IPS-11a (cell line): Measurements from ENCODE around the gene SZT2.
"Not testable (repeated sequence)": the region's sequence is repeated elsewhere in the genome, so short reads cannot be mapped to it uniquely, and the experiment has no call there.

Source experiments
- H3K4me3 ChIP-seq: one replicate; pipeline ENCODE4 v1.5.1; 2013; ENCODE audit warnings: low read depth, low read length, control low read depth

Gene SZT2

GRCh38 chr1:43386676-43387075 is 3.0 kb upstream of the SZT2 start:
- H3K4me3 ChIP-seq = no peak overlapping the region

GRCh38 chr1:43387976-43388599 is 1.6 kb upstream of the SZT2 start:
- no peak overlapping the region for H3K4me3 ChIP-seq

GRCh38 chr1:43388613-43389012 is 1.1 kb upstream of the SZT2 start:
- H3K4me3 ChIP-seq = peak overlapping the region; percentile 91

GRCh38 chr1:43392702-43393101 is 3.0 kb downstream of the SZT2 start:
- H3K4me3 ChIP-seq = no peak overlapping the region

GRCh38 chr1:43395523-43395922 is 5.8 kb downstream of the SZT2 start:
- H3K4me3 ChIP-seq = no peak overlapping the region

- no peak overlapping the region for H3K4me3 ChIP-seq
Measured at GRCh38 chr1:43396059-43396458, 6.4 kb downstream of the SZT2 start.

GRCh38 chr1:43398227-43398626 is 8.5 kb downstream of the SZT2 start:
- no peak overlapping the region for H3K4me3 ChIP-seq

- not testable (repeated sequence) for H3K4me3 ChIP-seq
Measured at GRCh38 chr1:43400441-43400840, 10.7 kb downstream of the SZT2 start.

- H3K4me3 ChIP-seq = no peak overlapping the region
Measured at GRCh38 chr1:43402089-43402865, 12.6 kb downstream of the SZT2 start.

GRCh38 chr1:43404353-43404752 is 14.7 kb downstream of the SZT2 start:
- no peak overlapping the region for H3K4me3 ChIP-seq

- no peak overlapping the region for H3K4me3 ChIP-seq
Measured at GRCh38 chr1:43405219-43405875, 15.6 kb downstream of the SZT2 start.

- no peak overlapping the region for H3K4me3 ChIP-seq
Measured at GRCh38 chr1:43405876-43406234, 16.2 kb downstream of the SZT2 start.

GRCh38 chr1:43410571-43410970 is 20.9 kb downstream of the SZT2 start:
- H3K4me3 ChIP-seq = no peak overlapping the region

- not testable (repeated sequence) for H3K4me3 ChIP-seq
Measured at GRCh38 chr1:43413426-43413825, 23.7 kb downstream of the SZT2 start.

- H3K4me3 ChIP-seq = no peak overlapping the region
Measured at GRCh38 chr1:43414634-43415223, 25.0 kb downstream of the SZT2 start.

- no peak overlapping the region for H3K4me3 ChIP-seq
Measured at GRCh38 chr1:43415901-43416300, 26.2 kb downstream of the SZT2 start.

GRCh38 chr1:43418858-43419257 is 29.2 kb downstream of the SZT2 start:
- no peak overlapping the region for H3K4me3 ChIP-seq

- no peak overlapping the region for H3K4me3 ChIP-seq
Measured at GRCh38 chr1:43419627-43420425, 30.1 kb downstream of the SZT2 start.

- H3K4me3 ChIP-seq = no peak overlapping the region
Measured at GRCh38 chr1:43420874-43421273, 31.2 kb downstream of the SZT2 start.

- H3K4me3 ChIP-seq = no peak overlapping the region
Measured at GRCh38 chr1:43421396-43421795, 31.7 kb downstream of the SZT2 start.
